SU-DHL-6 (cell line): ENCODE data around the gene PDZRN3.

Experiments used
- H2AFZ ChIP-seq: fragments of 200-600 bp; sonication (generic); 2 replicates; pipeline ENCODE4 v1.6.1; 2014; ENCODE audit warnings: low read depth, mild to moderate bottlenecking, moderate library complexity, mixed read lengths, antibody characterized with exemption, low read length; ENCODE audit not compliant: severe bottlenecking
- H3F3A ChIP-seq: fragments of 200-600 bp; shearing (Covaris generic); 2 replicates; pipeline ENCODE4 v1.6.0; 2016; ENCODE audit warnings: antibody characterized with exemption, mild to moderate bottlenecking; ENCODE audit not compliant: insufficient read depth
- H3K27ac ChIP-seq: fragments of 200-600 bp; sonication (generic); 2 replicates; pipeline ENCODE4 v1.5.1; 2016; ENCODE audit warnings: low read depth, mild to moderate bottlenecking, low read length, moderate library complexity, mixed read lengths
- H3K27me3 ChIP-seq: fragments of 200-600 bp; sonication (generic), shearing (Covaris generic); 2 replicates; pipeline ENCODE4 v1.6.0; 2014; ENCODE audit warnings: mild to moderate bottlenecking, low read length
- H3K36me3 ChIP-seq: fragments of 200-600 bp; sonication (generic); 2 replicates; pipeline ENCODE4 v1.6.1; 2014; ENCODE audit warnings: mild to moderate bottlenecking, low read length, mixed read lengths
- H3K4me2 ChIP-seq: fragments of 300-600, 200-600 bp; shearing (Covaris generic), sonication (generic); 2 replicates; pipeline ENCODE4 v1.6.0; 2014; ENCODE audit warnings: low read length, low read depth, mild to moderate bottlenecking; ENCODE audit not compliant: poor library complexity, severe bottlenecking
- H3K4me3 ChIP-seq: fragments of 200-600 bp; sonication (generic); 2 replicates; pipeline ENCODE4 v1.5.1; 2014; ENCODE audit warnings: antibody characterized with exemption, low read length, mild to moderate bottlenecking, mixed read lengths; ENCODE audit not compliant: insufficient read depth, poor library complexity, severe bottlenecking
- H3K79me2 ChIP-seq: fragments of 200-600 bp; sonication (generic); 2 replicates; pipeline ENCODE4 v1.6.1; 2014; ENCODE audit warnings: mild to moderate bottlenecking, low read length, moderate library complexity; ENCODE audit not compliant: insufficient read depth
- H3K9ac ChIP-seq: fragments of 200-600 bp; sonication (generic); 2 replicates; pipeline ENCODE4 v1.7.0; 2014; ENCODE audit warnings: mild to moderate bottlenecking, low read length
- H3K9me2 ChIP-seq: fragments of 200-600 bp; sonication (generic); replicated peaks from 2 replicates; pipeline ENCODE4 v1.6.1; 2014; ENCODE audit warnings: low read length; ENCODE audit not compliant: insufficient read depth
- H3K9me3 ChIP-seq: fragments of 200-600 bp; sonication (generic); 2 replicates; pipeline ENCODE4 v1.6.1; 2014; ENCODE audit warnings: low read length, mixed read lengths; ENCODE audit not compliant: insufficient read depth
- H4K20me1 ChIP-seq: fragments of 200-600 bp; sonication (generic); 2 replicates; pipeline ENCODE4 v1.6.1; 2014; ENCODE audit warnings: low read depth, mild to moderate bottlenecking, antibody characterized with exemption, low read length, moderate library complexity, mixed read lengths
- CTCF ChIP-seq: fragments of 200-600 bp; sonication (generic); IDR thresholded peaks from one replicate; pipeline ENCODE4 v1.5.1; 2017; ENCODE audit warnings: antibody characterized with exemption, mild to moderate bottlenecking, low read length, moderate library complexity; ENCODE audit not compliant: insufficient read depth, poor library complexity, severe bottlenecking
- EZH2phosphoT487 ChIP-seq: fragments of 200-600 bp; sonication (generic), shearing (Covaris generic); conservative IDR thresholded peaks from 2 replicates; pipeline ENCODE4 v1.6.1; 2018; ENCODE audit warnings: mild to moderate bottlenecking, antibody characterized with exemption, low read length, moderate library complexity, mixed read lengths

The PDZRN3 gene

GRCh38 chr3:73581134-73581846, 43.5 kb downstream of the PDZRN3 start:
- no peaks in the 10 kb centered on the region for H3K27me3 ChIP-seq
- H4K20me1 ChIP-seq, result no peaks in the 10 kb centered on the region
- no peaks in the 10 kb centered on the region for H3K9me3 ChIP-seq
- H3F3A ChIP-seq, result no peaks in the 10 kb centered on the region
- no peak for TF ChIP-seq CTCF
- no peak for TF ChIP-seq EZH2phosphoT487
- no peaks in the 10 kb centered on the region for H3K9me2 ChIP-seq
- H2AFZ ChIP-seq, result no peak overlapping the region
- no peak overlapping the region for H3K4me3 ChIP-seq
- no peak overlapping the region for H3K4me2 ChIP-seq
- no peaks in the 10 kb centered on the region for H3K79me2 ChIP-seq
- no peak overlapping the region for H3K27ac ChIP-seq
- no peaks in the 10 kb centered on the region for H3K36me3 ChIP-seq
- H3K9ac ChIP-seq, result no peak overlapping the region

GRCh38 chr3:73580343-73580742, 44.4 kb downstream of the PDZRN3 start:
- Histone ChIP-seq H3K27me3 (no peaks in the 10 kb centered on the region), H3F3A (no peaks in the 10 kb centered on the region), H3K27ac (no peak overlapping the region), H3K9me2 (no peaks in the 10 kb centered on the region), H4K20me1 (no peaks in the 10 kb centered on the region), H3K9ac (no peak overlapping the region), H3K9me3 (no peaks in the 10 kb centered on the region), H3K4me2 (no peak overlapping the region), H3K4me3 (no peak overlapping the region), H3K36me3 (no peaks in the 10 kb centered on the region), H3K79me2 (no peaks in the 10 kb centered on the region), H2AFZ (no peak overlapping the region)
- TF ChIP-seq EZH2phosphoT487, result no peak
- TF ChIP-seq CTCF, result no peak

GRCh38 chr3:73577704-73578103, 47.0 kb downstream of the PDZRN3 start:
- Histone ChIP-seq H3K79me2 (no peaks in the 10 kb centered on the region), H3K4me3 (no peak overlapping the region), H2AFZ (no peak overlapping the region), H3K4me2 (no peak overlapping the region), H3K27me3 (no peaks in the 10 kb centered on the region), H4K20me1 (no peaks in the 10 kb centered on the region), H3K9me3 (no peaks in the 10 kb centered on the region), H3K9me2 (no peaks in the 10 kb centered on the region), H3K36me3 (no peaks in the 10 kb centered on the region), H3K27ac (no peak overlapping the region), H3K9ac (no peak overlapping the region), H3F3A (no peaks in the 10 kb centered on the region)
- TF ChIP-seq EZH2phosphoT487 (no peak), CTCF (no peak)
